ENCODE measurements around the gene FAM47B. TPM values are rescaled to one million over a fixed set of nuclear protein-coding genes. Genes with fewer than 3 reads are reported as not detected.

Gene FAM47B
- total RNA-seq, 1 donor = not detected

DNA sequence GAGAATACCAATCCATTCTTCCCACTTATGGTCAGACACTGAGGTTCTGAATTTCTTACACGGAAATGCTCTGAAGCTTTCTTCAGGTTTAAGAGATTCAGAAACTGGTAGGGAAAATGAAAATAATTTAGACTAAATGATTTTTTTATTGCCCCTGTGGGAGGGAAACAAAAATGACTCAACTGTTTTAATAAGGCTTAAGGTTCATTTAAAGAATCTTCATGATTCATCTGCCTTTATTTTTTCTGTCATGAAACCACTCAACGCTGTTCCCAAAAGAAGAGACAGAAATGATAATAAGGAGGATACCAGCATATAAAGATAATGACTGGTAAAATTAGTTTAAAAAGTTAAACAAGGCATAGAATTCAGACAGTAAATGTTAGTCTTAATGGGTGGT lies 39.3 kb upstream of the FAM47B start:
- peak overlapping the region; percentile 51 for H3K27ac ChIP-seq (ENCODE audit: low read depth, low read length)
- H2AFZ ChIP-seq (ENCODE audit: low read length) = no peak overlapping the region
- peak overlapping the region; percentile 62 for H3K4me2 ChIP-seq (ENCODE audit: insufficient read depth, low read length)

DNA sequence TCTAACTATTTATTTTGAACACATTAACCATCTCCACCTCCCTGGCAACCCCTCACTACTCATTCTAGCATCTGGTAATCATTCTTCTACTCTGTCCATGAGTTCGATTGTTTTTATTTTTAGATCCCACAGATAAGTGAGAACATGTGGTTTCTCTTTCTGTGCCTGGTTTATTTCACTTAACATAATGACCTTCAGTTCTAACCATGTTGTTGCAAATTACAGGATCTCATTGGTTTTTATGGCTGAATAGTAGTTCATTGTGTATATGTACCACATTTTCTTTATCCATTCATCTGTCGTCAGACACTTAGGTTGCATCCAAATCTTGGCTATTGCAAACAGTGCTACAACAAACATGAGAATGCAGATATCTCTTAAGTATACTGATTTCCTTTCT lies 33.4 kb upstream of the FAM47B start:
- TF ChIP-seq, protein P1, sequence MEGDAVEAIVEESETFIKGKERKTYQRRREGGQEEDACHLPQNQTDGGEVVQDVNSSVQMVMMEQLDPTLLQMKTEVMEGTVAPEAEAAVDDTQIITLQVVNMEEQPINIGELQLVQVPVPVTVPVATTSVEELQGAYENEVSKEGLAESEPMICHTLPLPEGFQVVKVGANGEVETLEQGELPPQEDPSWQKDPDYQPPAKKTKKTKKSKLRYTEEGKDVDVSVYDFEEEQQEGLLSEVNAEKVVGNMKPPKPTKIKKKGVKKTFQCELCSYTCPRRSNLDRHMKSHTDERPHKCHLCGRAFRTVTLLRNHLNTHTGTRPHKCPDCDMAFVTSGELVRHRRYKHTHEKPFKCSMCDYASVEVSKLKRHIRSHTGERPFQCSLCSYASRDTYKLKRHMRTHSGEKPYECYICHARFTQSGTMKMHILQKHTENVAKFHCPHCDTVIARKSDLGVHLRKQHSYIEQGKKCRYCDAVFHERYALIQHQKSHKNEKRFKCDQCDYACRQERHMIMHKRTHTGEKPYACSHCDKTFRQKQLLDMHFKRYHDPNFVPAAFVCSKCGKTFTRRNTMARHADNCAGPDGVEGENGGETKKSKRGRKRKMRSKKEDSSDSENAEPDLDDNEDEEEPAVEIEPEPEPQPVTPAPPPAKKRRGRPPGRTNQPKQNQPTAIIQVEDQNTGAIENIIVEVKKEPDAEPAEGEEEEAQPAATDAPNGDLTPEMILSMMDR (IDR thresholded peaks at IDR 0.05; ENCODE audit: extremely low read depth, low read depth, low read length) = no peak
- peaks cover under 1% of the 10 kb centered on the region for H3K4me1 ChIP-seq (ENCODE audit: insufficient read depth, low read length)
- no peak for DNase-seq (ENCODE audit: insufficient read length, low spot score, missing footprints)

More for the DNA sequence above, 39.3 kb upstream of the FAM47B start:
- TF ChIP-seq, protein P1 (IDR thresholded peaks at IDR 0.05; ENCODE audit: extremely low read depth, low read depth, low read length) = no peak
- Histone ChIP-seq H3K9me3 (ENCODE audit: low read depth, low read length) (no peaks in the 10 kb centered on the region), H3K27me3 (ENCODE audit: insufficient read depth, low read length) (no peaks in the 10 kb centered on the region), H4K20me1 (ENCODE audit: insufficient read depth, low read length) (no peaks in the 10 kb centered on the region), H3K79me2 (ENCODE audit: insufficient read depth, low read length) (no peaks in the 10 kb centered on the region), H3K4me3 (ENCODE audit: insufficient read depth, low read length) (no peak overlapping the region), H3K36me3 (ENCODE audit: insufficient read depth, low read length) (no peaks in the 10 kb centered on the region), H3K4me1 (ENCODE audit: insufficient read depth, low read length) (peaks cover 28% of the 10 kb centered on the region)
- DNase-seq (ENCODE audit: insufficient read length, low spot score, missing footprints) = no peak

DNA sequence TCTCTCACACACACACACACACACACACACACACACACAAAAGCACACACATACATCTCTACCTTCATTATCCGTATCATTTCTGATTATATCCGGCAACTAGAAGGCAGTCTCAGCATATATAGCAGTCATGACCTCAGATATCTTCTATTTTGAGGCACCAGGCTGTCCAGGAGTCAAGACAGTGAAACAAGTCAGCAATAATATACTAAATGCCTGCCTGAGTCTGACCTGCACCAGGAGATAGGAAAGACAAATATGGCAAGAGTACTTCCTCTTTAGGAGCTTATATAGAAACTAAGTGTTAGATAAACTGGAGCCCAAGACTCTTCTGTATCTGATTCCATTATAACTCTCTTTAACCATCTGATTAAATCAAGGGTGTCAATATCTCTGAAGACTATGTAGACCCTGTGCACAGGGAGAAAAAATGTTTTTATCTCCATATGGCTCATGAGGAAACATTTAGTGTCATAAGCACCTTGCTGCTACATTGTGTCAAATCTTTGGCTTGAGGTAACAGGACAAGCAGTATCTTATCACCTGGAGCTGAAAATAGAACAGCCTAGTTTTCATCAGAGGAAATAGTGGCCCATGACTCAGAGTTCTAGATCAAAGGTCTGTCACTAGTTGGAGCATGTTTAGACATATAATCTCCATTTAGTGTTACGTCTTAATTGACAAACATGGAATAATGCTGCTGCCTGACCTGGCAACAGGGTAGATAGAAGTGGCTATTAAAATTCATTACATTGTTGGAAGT lies 27.0 kb upstream of the FAM47B start:
- no peak for DNase-seq (ENCODE audit: insufficient read length, low spot score, missing footprints)
- H3K36me3 ChIP-seq (ENCODE audit: insufficient read depth, low read length) = no peaks in the 10 kb centered on the region
- H3K4me3 ChIP-seq (ENCODE audit: insufficient read depth, low read length) = no peak overlapping the region
- H3K4me1 ChIP-seq (ENCODE audit: insufficient read depth, low read length) = peaks cover 12% of the 10 kb centered on the region
- H3K79me2 ChIP-seq (ENCODE audit: insufficient read depth, low read length) = no peaks in the 10 kb centered on the region
- H3K9me3 ChIP-seq (ENCODE audit: low read depth, low read length) = no peaks in the 10 kb centered on the region
- TF ChIP-seq, protein P1 (IDR thresholded peaks at IDR 0.05; ENCODE audit: extremely low read depth, low read depth, low read length) = no peak
- no peak overlapping the region for H3K4me2 ChIP-seq (ENCODE audit: insufficient read depth, low read length)
- H3K27ac ChIP-seq (ENCODE audit: low read depth, low read length) = no peak overlapping the region
- H2AFZ ChIP-seq (ENCODE audit: low read length) = no peak overlapping the region
- H3K27me3 ChIP-seq (ENCODE audit: insufficient read depth, low read length) = no peaks in the 10 kb centered on the region
- H4K20me1 ChIP-seq (ENCODE audit: insufficient read depth, low read length) = no peaks in the 10 kb centered on the region

More for the DNA sequence above, 33.4 kb upstream of the FAM47B start:
- Histone ChIP-seq H3K4me2 (ENCODE audit: insufficient read depth, low read length) (no peak overlapping the region), H3K27ac (ENCODE audit: low read depth, low read length) (no peak overlapping the region), H2AFZ (ENCODE audit: low read length) (no peak overlapping the region), H3K9me3 (ENCODE audit: low read depth, low read length) (no peaks in the 10 kb centered on the region), H3K4me3 (ENCODE audit: insufficient read depth, low read length) (no peak overlapping the region), H3K36me3 (ENCODE audit: insufficient read depth, low read length) (no peaks in the 10 kb centered on the region), H4K20me1 (ENCODE audit: insufficient read depth, low read length) (no peaks in the 10 kb centered on the region), H3K27me3 (ENCODE audit: insufficient read depth, low read length) (no peaks in the 10 kb centered on the region), H3K79me2 (ENCODE audit: insufficient read depth, low read length) (no peaks in the 10 kb centered on the region)

DNA sequence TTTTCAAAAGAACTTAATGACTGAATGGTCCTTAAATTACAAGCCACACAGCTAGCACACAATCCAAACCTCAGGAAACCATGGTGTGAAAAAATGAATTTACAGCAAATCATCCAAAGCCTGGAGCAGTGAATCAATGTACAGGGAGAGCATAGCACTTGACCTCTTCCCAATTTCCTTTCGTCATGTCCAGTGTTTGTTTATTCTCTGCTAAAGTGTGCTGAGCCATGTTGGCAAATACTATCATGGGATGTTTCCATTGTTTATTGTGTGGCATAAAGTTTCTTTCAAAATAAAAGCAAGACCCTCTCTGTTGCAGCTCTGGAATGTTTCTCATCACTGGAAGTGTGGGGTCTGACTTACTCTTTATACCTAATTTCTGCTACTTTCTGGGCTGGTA lies 25.4 kb upstream of the FAM47B start:
- Histone ChIP-seq H3K36me3 (ENCODE audit: insufficient read depth, low read length) (no peaks in the 10 kb centered on the region), H3K4me3 (ENCODE audit: insufficient read depth, low read length) (no peak overlapping the region), H3K4me1 (ENCODE audit: insufficient read depth, low read length) (peaks cover 12% of the 10 kb centered on the region), H3K27ac (ENCODE audit: low read depth, low read length) (no peak overlapping the region), H3K4me2 (ENCODE audit: insufficient read depth, low read length) (peak overlapping the region; percentile 48), H3K27me3 (ENCODE audit: insufficient read depth, low read length) (no peaks in the 10 kb centered on the region), H3K9me3 (ENCODE audit: low read depth, low read length) (no peaks in the 10 kb centered on the region), H3K79me2 (ENCODE audit: insufficient read depth, low read length) (no peaks in the 10 kb centered on the region), H2AFZ (ENCODE audit: low read length) (peak overlapping the region; percentile 33), H4K20me1 (ENCODE audit: insufficient read depth, low read length) (no peaks in the 10 kb centered on the region)
- no peak for DNase-seq (ENCODE audit: insufficient read length, low spot score, missing footprints)
- TF ChIP-seq, protein P1 (IDR thresholded peaks at IDR 0.05; ENCODE audit: extremely low read depth, low read depth, low read length) = no peak

Data from osteoblast (primary cell).